Astrocyte of the cerebellum (primary cell): ENCODE measurements around the gene PLPPR3.

ENCODE experiments used
- DNase-seq: peaks from one replicate; pipeline ENCODE4 v3.0.0-alpha.2; 2011; ENCODE audit warnings: low read depth
- H3K4me3 ChIP-seq: 2 replicates; pipeline ENCODE4 v1.5.1; 2011; ENCODE audit warnings: mild to moderate bottlenecking, low read depth, low read length, moderate library complexity
- in situ Hi-C: cut with HindIII; loops from 2 replicates; pipeline ENCODE4 v1.10.0; 2017; ENCODE audit warnings: low sequenced_read_pairs
- TF ChIP-seq, protein P1 (sequence below): IDR thresholded peaks from 2 replicates; pipeline ENCODE4 v1.5.1; 2012; ENCODE audit warnings: low read length, low read depth, moderate library complexity, mild to moderate bottlenecking; ENCODE audit errors: missing control alignments

The PLPPR3 gene

DNA sequence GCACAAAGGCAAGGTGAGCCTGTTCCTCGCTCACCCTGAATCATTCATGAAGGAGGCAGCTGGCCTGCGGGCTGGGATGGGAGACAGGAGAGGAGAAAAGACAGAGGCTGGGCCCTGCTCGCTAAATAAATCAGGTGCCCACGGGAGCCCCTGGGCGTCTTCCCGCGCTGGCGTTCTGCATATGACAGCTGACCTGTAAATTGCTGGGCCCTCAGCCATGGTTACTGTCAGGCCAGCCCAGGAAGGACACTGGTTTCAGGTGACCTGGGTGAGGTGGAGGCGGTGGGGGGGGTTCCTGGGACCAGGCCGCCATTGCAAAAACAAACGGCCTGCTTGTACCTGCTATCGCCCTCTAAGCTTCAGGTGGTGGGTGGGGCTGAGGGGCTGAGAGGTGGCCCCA is 27.9 kb downstream of the PLPPR3 start:
- no peak for DNase-seq
- in situ Hi-C loops = no loop called here
- no peak overlapping the region for H3K4me3 ChIP-seq
- TF ChIP-seq, protein P1, sequence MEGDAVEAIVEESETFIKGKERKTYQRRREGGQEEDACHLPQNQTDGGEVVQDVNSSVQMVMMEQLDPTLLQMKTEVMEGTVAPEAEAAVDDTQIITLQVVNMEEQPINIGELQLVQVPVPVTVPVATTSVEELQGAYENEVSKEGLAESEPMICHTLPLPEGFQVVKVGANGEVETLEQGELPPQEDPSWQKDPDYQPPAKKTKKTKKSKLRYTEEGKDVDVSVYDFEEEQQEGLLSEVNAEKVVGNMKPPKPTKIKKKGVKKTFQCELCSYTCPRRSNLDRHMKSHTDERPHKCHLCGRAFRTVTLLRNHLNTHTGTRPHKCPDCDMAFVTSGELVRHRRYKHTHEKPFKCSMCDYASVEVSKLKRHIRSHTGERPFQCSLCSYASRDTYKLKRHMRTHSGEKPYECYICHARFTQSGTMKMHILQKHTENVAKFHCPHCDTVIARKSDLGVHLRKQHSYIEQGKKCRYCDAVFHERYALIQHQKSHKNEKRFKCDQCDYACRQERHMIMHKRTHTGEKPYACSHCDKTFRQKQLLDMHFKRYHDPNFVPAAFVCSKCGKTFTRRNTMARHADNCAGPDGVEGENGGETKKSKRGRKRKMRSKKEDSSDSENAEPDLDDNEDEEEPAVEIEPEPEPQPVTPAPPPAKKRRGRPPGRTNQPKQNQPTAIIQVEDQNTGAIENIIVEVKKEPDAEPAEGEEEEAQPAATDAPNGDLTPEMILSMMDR = no peak

DNA sequence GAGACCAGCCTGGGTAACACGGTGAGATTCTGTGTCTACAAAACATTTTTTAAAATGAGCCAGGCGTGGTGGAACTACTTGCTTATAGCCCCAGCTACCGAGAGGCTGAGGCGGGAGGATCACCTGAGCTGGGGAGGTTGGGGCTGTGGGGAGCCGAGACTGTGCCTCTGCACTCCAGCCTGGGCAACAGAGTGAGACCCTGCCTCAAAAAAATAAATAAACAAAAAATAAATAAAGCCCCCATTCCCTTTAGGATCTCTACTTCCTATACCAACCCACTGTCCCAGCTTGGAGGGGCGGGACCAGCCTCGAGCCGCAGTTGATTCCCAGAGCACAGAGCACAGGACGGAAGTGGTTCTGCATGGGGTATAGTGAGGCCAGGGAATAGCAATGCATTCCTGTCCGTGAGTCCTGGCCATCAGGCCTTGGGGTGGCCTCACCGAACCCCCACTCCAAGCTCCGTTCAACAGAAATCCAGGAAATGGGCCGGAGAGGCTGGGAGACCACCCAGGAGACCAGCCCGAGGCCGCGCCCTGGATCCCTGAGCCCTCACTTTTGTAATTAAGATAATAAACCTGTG is 29.4 kb downstream of the PLPPR3 start:
- in situ Hi-C loops = no loop called here
- H3K4me3 ChIP-seq = no peak overlapping the region
- no peak for DNase-seq
- TF ChIP-seq, protein P1 = no peak

DNA sequence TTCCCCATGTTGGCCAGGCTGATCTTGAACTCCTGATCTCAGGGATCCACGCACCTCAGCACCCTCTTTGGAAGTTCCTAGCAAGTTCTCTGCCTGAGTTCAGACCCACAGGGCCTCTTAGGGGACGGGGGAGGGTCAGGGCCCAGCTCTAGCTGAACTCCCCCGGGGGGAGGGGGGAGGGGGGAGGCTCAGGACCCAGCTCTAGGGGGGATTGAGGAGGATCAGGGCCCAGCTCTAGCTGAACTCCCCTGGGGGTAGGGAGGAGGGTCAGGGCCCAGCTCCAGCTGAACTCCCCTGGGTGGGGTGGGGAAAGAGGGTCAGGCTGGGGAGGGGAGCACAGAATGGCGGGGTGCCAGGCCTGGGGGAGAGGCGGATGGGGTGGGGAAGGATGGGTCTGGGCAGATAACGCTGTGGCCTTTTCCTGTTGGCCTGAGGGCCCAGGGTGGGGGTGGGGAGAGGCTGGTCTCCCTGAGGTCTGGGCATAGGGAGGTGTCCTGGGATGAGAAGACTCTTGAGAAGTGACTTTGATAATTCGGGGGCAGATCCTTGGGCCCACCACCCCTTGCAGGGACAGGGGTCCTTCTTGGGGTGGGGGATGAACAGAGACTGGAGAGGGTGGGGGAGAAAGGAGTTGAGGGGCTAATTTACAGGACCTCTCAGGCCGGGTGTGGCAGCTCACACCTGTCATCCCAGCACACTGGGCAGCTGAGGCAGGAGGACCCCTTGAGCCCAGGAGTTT is 30.0 kb downstream of the PLPPR3 start:
- TF ChIP-seq, protein P1 = no peak
- in situ Hi-C loops = no loop called here
- no peak for DNase-seq
- H3K4me3 ChIP-seq = no peak overlapping the region

DNA sequence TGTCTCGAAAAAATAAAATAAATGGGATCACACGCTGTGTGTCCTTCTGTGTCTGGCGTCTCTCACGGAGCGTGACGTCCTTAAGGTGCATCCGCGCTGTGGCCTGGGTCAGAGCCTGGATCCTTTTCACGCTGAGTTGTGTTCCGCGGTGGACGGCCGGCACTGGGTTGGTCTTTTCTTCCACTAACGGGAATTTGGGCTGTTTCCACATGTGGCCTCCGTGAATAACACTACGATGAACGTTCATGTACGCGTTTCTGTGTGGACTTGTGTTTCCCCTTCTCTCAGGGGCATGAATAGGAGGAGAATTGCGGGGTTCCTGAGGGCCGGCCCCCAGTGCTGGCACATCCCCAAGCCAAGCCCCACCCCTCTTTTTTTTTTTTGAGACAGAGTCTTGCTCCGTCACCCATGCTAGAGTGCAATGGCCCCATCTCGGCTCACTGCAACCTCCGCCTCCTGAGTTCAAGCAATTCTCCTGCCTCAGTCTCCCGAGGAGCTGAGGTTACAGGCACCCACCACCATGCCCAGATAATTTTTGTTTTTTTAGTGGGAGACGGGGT is 30.7 kb downstream of the PLPPR3 start:
- in situ Hi-C loops = no loop called here
- no peak for DNase-seq
- TF ChIP-seq, protein P1 = no peak
- H3K4me3 ChIP-seq = no peak overlapping the region

DNA sequence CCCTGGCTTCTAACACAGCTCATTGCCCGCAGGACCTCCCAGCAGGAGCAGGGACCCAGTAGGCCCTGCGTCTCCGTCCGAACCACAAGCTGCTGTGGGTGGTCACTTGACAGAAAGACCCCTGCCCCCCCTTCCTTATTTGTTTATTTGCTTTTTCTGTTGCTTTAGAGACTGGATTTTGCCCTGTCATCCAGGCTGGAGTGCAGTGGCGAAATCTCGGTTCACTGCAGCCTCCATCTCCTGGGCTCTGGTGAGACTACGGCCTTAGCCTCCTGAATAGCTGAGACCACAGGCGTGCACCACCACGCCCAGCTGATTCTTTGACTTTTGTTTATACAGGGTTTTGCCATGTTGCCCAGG is 32.1 kb downstream of the PLPPR3 start:
- H3K4me3 ChIP-seq = no peak overlapping the region
- DNase-seq = no peak
- in situ Hi-C loops = no loop called here
- TF ChIP-seq, protein P1 = no peak

DNA sequence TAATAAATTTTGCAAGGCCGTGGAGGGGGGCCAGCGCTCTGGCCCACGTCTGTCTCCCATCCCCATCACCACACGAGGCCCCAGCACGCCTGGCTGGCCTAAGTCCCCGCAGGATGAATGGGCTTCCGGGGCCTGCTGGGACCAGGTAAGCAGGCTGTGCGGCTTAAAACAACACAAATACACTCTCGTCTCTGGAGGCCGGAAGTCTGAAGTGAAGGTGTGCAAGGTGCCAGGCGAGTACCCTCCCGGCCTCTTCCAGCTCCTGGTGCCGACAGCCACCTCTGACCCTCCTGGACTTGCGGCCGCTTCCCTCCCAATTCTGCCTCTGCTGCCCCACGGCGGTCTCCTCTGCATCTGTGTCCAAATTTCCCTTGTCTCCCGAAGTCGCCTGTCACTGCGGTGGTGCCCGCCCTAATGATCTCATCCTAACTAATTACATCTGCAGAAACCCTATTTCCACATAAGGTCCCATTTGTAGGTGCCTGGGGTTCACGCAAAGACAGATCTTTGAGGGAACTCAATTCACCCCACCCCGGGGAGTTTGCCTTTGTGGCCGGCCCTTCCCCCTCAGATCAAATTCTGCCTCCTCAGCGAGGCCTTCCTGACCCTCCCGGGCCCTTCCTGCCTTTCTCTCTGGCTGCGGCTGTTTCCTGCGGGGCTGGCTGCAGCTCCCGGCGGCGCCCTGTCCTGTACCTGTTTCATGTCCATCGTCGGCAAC is 32.6 kb downstream of the PLPPR3 start:
- TF ChIP-seq, protein P1 = no peak
- in situ Hi-C loops = no loop called here
- H3K4me3 ChIP-seq = no peak overlapping the region
- DNase-seq = no peak
